ENCODE results near the gene MYCBPAP.

MYCBPAP gene

DNA sequence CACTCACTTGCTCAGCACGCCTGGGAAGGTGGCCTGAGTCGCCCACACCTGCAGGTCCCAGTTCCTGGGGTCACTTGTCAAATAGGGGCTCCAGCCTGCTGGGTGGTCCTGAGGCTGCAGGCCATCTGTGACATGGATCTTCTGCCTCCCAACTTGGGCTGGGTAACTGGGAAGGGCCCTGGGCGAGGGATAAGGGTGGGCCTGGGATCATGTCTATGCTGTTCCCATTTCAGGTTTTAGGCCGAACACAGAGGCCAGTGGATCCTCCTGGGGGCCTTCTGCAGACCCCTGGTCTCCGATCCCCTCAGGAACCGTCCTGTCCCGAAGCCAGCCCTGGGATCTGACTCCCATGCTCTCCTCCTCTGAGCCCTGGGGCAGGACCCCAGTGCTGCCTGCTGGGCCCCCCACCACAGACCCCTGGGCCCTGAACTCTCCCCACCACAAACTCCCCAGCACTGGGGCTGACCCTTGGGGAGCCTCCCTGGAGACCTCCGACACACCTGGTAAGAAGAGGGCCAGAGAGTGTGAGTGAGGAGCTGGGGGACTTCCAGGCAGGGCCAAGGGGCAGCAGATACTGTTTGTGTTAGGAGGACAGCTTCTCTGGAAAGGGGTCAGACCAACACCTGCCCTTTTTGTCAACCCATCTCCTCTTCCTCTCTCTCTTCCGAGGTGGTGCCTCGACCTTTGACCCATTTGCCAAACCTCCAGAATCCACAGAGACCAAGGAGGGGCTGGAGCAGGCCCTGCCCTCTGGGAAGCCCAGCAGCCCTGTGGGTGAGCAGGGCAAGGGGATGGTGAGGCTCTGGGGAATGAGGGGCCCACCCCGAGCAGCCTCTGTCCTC, 32.5 kb downstream of the MYCBPAP start:
- DNase-seq, result no peak

DNA sequence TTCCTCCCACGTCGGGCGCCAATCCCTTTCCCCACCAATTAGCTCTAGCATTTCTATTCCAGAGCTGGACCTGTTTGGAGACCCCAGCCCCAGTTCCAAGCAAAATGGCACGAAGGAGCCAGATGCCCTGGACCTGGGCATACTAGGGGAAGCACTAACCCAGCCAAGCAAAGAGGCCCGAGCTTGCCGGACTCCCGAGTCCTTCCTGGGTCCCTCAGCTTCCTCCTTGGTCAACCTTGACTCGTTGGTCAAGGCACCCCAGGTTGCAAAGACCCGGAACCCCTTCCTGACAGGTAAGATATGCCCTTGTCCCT, 33.1 kb downstream of the MYCBPAP start:
- no peak for DNase-seq

DNA sequence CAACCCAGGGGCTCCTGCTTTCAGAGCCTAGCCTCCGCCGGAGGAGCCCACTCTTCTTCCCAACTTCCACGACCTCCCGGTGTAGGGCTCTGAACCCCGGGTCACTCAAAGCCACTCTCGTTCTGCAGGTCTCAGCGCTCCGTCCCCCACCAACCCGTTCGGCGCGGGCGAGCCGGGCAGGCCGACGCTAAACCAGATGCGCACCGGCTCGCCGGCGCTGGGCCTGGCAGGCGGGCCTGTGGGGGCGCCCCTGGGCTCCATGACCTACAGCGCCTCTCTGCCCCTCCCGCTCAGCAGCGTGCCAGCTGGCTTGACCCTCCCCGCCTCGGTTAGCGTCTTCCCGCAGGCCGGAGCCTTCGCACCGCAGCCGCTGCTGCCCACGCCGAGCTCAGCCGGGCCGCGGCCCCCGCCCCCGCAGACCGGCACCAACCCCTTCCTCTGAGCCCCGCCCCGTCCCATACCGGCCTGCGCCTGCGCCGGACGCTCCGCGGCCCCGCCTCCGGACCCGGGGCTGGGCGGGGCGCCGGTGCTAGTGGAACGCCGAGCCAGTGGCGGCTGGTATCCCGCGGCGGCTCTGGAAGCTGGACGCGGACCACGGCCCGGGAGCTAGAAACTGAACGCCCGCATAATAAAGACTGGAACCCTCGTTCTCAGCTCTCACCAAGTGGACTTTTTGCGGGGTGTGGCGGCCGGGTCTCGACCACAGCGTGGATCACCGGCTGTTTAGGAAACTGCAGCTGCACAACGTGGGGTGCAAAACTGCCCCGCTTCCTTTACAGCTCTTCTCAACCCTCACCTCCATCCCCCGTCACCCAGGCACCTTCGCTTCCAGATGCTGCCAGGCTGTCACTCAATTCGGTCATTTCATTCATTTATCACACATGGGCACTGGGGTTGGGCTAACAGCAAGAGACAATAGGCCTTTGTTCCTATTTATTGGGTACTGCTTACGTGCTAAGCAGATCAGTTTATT, 33.8 kb downstream of the MYCBPAP start:
- DNase-seq, result peak; percentile 70

DNA sequence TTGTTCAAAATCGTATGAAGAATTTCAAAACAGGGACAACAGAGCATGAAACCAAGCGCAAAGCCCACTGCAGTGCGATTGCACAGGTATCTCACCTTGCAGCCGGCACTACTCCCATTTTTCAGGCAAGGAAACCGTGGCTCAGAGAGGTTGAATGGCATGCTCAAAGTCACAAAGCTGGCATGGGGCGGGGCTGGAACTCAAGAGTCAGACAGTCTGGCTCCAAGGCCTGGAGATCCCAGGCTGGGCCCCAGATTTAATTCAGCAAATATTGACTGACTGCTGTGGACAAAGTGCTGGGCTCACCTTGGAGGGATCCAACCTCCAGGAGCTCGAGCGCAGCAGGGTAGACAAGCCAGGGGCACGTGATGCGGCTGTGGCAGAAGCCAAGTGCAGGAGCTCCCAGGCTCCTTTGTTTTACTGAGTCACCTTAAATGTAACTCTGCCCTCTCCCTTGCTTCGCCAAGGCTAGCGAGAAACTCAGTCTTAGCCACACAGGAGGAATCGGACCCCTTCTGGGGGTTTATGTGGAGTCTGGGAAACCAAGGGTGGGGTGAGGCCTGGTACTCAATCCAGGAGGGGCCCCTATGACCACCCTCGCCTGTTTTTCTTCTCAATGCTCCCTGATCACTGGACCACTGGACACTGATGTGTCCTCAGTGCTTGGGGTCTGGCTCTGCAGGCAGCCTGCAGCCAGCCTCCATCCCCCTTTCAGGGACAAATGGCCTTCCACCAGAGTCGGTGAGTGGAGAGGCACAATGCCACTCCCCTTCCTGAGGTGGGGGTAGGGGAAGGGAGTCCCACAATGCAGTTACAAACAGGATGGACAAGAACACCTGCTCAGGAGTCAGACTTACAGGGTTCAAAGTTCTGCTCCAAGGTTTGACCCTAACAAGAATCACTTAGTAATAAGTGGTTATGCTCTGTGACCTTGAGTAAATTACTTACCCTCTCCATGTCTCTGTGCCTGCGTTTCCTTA, 34.8 kb downstream of the MYCBPAP start:
- DNase-seq, result no peak

DNA sequence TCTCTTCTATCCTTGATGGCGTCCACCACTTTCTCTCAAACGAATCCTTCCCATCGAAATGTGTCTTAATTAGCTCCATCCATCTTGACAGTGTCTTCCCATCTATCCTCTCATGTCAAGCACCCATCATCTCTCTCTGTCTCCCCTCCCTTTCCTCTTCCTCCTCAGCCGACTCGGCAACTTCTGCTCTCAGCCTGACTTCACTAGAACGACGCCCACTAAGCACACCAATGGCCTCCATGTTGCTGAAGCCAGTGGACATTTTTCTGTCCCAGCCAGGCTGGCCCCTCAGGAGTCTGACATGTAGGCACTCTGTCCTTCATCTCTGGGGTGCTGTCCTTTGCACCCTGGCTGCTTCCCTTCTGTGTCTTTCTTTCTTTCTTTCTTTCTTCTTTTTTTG, 36.3 kb downstream of the MYCBPAP start:
- DNase-seq, result no peak

DNA sequence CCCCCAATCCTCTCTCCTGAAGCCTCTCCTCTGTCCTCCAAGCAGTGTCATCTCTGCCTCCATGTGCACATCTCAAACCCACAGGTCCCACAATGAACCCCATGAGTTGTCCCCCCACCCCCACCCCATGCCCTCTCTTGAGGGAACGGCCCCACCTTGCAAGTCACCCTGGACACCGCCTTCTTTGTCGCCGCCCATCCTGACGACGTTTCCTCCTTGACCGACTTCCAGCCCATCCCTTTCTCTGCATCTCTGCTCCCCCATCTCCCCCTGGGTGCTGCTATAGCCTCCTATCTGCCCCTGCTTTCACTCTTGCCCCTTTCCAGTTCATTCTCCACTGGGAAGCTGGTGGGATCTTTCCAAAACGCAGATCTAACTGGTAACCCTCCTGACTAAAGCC, 37.1 kb downstream of the MYCBPAP start:
- DNase-seq, result no peak

DNA sequence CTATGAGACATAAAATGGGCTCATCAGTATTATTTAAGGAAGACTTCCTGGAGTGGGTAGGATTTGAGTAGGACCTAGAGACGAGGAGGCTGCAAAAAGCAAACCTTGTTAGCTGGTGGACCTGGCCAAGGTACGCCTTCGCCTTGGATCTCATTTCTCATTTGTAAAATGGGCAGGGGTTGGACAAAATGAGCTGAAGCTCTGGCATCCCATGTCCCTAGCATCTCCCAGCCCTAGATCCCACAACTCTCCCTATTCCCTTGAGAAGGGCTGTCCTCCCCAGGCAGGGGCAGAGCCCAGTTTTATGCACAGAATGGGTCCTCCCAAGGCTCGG, 38.4 kb downstream of the MYCBPAP start:
- DNase-seq, result no peak

DNA sequence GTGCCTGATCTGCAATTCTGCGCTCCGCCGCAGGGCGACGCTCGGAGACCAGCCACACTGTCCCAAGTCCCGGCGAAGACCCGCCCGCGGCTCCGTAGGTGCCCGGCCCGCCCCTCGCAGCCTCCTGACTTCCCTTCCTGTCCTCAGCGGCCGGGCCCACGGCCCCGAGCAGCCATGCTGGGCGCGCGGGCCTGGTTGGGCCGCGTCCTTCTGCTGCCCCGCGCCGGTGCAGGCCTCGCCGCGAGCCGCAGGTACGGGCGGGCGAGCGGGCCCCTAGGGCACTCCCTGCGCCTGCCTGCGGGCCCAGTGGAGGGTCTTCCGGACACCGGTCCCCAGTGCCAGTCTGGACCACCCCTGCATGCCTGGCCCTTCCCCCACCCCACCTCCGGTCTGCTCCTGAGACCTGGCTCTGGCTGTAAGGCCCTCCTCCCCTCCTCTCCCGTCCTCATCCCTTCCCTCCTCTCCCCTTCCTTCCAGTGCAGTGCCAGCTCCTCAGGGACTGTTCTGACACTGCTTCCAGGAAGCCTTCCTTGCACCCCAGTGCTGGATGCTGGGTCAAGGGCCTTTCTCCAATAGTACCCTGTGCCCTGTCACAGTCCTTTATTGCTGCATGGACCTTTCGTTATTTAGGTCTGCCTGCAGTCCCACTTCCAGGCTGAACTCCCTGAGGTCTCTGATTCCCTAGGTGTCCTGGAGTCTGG, 38.9 kb downstream of the MYCBPAP start, which contains the start of gene SPATA20:
TSS of gene SPATA20 (plus strand) at position 140 of the 701 bp plus-strand sequence. CDS start at position 175, 35 bp downstream.
- peak; percentile 81 for DNase-seq

DNA sequence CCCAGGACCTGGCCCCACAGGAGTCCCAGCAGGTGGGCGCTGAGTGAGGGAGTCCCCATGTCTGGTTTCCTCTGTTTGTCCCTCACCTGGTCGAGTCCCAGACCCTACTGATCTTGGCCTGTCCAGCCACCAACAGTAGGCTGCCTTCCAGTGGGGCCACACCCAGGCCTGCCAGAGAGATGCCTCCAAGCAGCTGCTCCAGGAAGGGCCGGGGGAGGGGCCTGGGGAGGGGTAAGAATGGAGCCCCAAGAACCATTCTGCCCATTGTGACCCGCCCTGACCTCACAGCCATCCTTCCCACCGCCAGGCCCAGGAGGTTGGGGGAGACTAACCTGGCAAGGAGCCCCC, 39.5 kb downstream of the MYCBPAP start:
- no peak for DNase-seq

DNA sequence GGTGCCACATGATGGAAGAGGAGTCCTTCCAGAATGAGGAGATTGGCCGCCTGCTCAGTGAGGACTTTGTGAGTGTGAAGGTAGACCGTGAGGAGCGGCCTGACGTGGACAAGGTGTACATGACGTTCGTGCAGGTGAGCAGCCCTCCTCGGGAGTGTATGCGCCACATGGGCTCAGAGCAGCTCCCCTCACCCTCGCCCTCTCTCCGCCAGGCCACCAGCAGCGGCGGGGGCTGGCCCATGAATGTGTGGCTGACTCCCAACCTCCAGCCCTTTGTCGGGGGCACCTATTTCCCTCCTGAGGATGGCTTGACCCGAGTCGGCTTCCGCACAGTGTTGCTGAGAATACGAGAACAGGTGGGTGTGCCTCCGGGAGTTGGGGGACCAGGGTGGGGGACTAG, 40.6 kb downstream of the MYCBPAP start:
- no peak for DNase-seq

DNA sequence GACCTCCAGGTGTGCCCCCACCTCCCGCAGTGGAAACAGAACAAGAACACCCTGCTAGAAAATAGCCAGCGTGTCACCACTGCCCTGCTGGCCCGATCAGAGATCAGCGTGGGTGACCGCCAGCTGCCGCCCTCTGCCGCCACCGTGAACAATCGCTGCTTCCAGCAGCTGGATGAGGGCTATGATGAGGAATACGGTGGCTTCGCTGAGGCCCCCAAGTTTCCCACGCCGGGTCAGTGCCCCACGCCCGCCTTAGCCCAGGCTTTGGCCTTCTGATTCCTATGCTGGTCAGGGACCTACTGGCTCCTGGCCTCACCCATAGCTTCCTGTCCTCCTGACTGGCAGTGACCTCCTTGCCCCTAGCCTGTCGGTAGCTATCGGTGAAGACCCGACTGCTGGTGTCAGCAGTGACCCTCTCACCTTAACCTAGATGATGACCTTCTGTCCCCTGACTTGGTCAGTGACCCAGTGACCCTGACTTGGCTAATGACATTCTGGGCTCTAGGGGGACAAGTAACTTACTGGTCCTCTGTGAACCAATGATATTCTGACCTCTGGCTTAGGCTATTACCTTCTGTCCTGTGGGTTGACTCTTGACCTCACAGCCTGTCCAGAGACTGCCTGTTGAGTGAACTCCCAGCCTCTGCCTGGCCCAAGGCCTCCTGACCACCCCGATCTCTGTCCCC, 41.2 kb downstream of the MYCBPAP start:
- DNase-seq, result no peak

DNA sequence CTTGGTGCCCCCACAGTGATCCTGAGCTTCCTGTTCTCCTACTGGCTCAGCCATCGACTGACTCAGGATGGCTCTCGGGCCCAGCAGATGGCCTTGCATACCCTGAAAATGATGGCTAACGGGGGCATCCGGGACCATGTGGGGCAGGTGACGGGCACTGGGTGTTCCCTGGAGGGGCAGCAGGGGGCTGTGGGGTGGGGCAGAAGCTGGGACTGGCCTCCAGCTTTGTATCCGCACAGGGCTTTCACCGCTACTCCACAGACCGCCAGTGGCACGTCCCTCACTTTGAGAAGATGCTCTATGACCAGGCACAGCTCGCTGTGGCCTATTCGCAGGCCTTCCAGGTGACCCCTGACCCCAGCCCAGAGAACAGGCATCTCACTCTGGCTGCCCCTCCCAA, 41.7 kb downstream of the MYCBPAP start:
- no peak for DNase-seq

DNA sequence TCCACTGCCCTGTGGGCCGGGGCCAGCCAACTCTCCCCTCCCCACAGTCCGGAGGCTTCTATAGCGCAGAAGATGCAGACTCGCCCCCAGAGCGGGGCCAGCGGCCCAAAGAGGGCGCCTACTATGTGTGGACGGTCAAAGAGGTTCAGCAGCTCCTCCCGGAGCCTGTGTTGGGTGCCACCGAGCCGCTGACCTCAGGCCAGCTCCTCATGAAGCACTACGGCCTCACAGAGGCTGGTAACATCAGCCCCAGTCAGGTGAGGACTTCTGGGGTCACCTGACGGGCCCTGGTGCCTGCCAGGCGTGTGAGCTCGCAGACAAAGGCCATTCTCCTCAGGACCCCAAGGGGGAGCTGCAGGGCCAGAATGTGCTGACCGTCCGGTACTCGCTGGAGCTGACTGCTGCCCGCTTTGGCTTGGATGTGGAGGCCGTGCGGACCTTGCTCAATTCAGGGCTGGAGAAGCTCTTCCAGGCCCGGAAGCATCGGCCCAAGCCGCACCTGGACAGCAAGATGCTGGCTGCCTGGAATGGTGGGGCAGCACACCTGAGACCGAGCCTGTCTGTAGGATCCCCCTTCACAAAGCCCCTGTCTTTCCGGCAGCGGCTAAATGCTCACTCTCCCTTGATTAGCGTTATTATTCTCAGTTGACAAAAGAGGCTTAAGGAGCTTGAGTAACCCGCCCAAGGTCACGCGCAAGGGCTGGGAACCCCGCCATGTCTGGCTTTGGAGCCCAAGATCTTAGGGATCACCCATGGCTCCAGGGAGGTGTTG, 42.6 kb downstream of the MYCBPAP start:
- no peak for DNase-seq

DNA sequence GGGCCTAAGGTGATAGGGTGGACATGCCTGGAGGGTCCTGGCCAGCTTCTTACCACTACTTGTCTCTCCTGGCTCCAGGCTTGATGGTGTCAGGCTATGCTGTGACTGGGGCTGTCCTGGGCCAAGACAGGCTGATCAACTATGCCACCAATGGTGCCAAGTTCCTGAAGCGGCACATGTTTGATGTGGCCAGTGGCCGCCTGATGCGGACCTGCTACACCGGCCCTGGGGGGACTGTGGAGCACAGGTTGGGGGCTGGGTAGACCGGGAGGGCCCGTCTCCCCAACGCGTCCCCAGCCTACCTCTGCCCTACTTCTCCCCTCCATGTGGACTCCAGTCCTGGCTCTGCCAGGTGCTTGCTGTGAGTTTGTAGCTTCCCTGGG, 43.2 kb downstream of the MYCBPAP start:
- no peak for DNase-seq

DNA sequence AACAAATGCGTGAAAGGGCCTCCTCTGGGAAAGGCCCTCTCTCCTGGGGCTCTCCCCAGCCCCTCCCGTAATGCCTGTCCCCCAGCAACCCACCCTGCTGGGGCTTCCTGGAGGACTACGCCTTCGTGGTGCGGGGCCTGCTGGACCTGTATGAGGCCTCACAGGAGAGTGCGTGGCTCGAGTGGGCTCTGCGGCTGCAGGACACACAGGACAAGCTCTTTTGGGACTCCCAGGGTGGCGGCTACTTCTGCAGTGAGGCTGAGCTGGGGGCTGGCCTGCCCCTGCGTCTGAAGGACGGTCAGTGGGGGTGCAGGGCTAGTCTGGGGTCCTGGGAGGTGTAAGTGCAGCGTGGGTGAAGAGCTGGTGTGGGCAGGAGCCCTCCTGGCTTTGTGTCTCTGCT, 43.6 kb downstream of the MYCBPAP start:
- no peak for DNase-seq

DNA sequence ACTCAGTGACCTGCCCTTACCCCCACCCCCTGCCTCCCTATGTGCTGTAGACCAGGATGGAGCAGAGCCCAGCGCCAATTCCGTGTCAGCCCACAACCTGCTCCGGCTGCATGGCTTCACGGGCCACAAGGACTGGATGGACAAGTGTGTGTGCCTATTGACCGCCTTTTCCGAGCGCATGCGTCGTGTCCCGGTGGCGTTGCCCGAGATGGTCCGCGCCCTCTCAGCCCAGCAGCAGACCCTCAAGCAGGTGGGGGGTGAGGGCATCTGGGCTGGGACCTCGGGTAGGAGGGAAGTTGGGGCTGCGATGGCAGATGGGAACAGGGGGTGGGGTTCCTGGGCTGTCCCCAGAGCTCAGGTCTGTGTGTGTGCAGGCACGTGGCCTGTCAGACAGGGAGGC, 46.0 kb downstream of the MYCBPAP start:
- DNase-seq, result no peak

DNA sequence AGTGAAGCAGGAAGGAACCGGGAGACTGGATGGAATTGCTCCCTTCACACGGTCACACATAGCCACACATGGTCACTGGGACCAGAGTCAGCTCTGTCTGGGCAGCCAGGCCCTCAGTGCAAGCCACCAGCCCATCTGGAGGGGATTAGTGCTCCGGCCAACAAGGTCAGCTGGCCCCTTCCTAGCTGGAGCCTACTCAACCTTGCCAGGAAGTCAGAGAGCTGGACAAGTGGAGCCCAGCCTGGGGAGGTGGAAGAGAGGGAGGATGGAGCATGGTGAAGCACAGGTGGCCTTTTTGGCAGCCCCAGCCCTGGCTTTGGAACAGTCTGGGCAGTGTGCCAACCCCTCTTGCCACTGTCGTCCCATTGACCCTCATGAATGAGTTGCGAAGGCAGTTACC, 48.6 kb downstream of the MYCBPAP start:
- DNase-seq, result no peak

DNA sequence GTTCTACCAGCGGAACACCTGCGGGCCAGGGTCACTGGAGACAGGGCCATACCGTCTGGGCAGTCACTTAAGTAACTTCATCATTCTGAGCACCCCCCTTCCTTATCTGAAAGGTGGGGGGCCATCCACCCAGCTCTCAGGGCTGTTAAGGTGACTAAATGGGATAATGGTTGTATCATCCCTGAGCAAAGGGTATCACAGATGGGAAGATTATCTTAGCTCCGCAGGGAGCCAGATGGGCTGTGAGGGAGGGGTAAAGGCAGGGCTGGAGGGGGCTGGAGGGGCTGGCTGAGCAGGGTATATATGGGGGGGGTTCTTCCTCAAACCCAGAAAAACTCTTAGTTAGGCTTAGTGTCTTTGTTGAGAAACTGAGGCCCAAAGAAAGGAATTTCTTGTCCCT, 49.4 kb downstream of the MYCBPAP start:
- no peak for DNase-seq

DNA sequence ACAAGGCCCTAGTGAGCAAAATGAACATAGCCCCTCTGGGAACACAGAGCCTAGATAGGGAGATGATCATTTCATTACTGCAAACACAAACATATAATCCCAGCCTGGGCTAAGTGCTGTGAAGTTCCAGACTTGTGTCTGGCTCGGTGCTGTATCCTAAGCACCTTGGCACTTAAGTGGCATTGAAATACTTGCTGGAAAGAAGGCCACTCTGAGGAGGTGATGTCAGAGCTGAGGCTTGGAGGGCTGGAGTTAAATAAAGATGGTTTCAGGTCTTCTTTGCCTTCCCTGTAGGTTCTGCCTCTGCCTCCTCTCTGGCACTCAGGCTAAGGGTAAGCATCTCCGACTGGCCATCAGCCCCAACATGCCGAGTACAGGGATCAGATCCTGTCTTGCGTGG, 49.9 kb downstream of the MYCBPAP start:
- no peak for DNase-seq

DNA sequence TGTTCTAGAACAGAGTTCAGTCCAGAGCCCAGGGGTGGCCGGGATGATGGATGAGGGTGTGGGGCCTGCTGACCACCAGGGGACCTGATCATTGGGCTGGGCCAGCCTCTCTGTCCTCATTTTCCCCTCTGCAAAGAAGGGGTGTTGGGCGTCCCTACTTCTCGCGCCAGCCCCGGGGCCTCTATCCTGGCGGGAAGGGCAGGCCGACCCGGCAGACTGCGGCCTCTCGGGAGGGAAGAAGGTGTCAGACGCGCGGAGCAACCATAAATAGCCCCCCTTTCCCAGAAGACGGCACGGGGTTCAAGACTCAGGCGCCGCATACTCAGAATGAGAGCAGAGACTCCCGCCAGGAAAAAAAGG, 50.3 kb downstream of the MYCBPAP start:
- DNase-seq, result no peak

Data from NCI-H1048 (cell line).